HG02884 (cell line): ENCODE data around the gene RARRES1.

ENCODE experiments used
- ATAC-seq: cut with Tn5 transposase; IDR thresholded peaks from one replicate; pipeline ENCODE4 v1.9.1; 2021; ENCODE audit warnings: mild to moderate bottlenecking, moderate library complexity; ENCODE audit not compliant: unreplicated experiment

The RARRES1 gene

DNA sequence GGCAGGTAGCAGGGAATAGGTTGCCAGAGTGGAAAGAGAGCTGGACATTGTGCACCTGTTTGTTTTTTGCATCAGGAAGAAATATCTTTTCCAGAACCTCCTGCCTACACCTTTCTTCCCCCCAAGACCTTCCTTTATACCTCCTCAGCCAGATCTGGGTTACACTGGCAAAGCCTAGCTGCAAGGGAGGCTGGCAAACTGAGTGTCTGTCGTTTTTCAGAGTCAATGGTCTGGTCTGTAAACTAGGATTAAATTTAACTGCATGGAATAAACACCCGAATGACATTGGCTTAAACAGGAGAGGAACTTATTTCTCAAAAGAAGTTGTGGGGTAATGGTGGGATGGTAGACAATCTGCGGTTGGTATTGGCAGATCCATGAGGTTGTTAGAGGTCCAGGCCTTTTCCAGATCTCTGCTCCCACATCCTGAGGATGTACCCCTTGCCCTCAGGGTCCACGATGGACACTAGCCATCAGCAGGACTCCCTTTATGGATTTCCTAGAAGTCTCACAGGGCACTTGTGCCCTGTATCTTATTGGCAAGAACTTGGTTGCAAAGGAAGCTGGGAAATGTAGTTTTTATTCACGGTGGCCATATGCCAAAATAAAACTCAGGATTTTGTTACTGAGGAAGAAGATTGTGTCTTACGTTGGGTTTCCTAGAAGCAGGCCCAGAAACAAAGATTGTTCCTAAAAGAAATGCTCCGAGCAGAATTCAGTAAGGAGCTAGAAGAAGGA, 3.2 kb upstream of the RARRES1 start:
- ATAC-seq = no peak

DNA sequence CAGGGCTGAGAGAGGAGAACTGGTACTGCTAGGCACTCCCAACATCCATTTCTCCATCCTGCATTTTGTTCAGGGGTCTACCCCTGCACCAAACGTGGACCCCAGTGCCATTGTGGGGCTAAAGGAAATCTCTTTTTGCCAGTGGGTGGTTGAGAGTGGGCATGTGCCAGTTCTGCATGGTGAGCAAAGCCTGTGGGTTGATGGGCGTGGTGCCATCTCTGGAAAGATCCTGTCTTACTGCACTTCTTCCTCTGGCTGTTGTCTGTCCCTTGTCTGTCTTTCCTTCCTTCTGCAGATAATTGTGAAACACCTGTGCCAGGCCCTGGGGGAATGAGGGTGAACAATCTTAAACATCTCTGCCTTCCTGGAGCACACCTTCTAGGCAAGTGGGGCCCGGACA, 1.4 kb upstream of the RARRES1 start:
- ATAC-seq = no peak

DNA sequence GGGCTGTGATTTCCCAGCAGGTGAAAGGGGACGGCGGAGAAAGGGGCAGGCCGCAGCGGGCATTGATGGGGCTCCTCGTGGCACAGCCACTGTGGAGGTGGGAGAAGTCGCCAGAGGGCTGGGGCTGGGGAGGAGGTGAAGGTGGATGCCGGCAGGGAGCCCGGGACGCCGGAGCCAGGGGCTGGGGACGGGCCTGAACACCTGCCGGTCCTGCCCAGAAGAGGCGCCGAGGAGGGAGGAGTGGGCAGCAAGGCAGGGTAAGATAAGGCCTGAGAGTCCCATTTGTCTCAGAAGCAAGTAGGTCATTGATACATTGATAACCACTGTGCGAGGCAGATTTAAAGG, 571 bp upstream of the RARRES1 start:
- ATAC-seq = no peak

DNA sequence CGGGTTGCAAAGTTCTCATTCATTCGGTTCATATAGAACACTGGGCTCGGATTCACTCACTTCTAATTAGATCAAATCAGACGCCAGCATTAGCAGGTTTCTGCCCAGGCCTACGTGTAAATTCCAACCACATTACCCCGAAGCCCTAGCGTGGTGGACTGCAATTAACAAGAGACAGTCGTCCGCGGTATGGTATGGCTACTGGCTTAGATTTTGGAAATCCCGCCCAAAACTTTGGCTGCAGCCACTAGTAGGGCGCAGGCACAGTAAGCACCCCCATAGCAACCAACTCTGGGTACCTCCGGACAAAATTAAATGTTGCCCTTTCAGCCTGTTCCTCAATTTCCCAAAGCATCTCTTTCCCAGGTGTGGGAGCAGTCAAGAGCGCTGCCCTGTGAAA, 771 bp downstream of the RARRES1 start:
- ATAC-seq = no peak

DNA sequence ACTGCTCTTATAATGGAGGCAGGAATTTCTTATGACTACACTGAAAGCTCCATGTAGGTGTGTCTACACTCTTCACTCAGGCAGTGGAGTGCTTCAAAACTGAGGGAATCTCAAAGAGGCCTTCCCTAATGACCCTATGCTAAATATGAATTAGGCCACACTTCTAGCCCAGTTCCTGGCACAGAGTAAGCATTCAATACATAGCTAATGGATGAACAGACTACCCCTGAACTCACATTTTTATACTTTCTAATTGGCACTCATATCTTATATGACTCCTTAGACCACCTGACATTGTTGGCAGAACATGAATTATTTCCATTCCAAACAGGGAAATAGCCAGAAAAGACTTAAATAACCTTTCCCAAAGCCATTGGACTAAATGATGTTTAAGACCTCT, 3.4 kb downstream of the RARRES1 start:
- no peak for ATAC-seq

DNA sequence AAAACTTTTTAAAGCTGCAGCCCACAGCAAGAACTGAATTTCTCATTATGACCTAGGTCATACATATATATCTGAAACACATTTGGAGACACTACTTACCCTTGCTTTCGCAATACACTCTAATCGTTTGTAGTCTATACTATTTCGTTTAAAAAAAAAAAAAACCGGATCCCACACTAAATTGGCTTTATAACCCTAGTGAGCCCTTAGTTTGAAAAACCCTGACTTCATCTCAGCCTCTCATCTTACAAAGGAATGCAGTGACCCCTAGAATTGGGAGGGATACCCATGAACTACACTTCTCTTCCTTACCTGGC, 4.2 kb downstream of the RARRES1 start:
- no peak for ATAC-seq

DNA sequence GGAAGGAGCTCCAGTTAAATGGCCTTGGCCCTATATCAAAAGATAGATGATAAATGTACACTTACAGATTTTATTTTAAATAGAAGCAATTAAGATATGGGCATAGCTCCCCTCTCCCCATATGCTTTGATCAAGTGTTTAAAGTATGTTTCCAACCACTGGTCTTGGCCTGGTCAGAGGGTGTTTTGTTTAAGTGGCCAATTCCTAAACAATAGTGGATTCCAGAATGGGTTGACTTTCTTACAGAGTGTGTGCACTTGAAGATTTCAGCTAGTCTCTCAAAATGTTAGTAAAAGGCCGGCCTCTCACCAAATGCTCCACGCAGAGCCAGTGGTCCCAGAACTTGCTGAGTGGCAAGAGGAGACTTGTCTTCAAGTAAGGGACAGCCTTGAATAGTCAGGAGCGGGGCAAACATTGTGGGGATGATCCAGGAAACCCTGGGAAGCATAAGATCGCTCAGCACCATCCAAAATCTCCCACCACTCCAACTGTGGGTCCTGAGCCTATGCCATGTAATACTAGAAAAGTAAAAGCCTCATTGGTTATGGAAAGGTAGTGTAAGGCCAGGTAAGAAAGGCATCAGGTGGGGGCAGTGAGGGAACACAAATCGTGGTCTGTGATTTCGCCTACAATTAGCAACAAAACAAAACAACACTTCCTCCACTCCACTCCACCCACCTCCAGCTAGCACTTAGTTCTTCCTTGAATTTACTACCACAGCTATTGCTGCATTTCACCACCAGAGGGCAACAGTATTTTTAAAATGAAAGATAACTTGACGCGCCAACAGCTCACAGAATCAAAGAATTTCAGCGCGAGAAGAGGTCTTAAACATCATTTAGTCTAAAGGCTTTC, 4.8 kb downstream of the RARRES1 start:
- peak; percentile 48 for ATAC-seq

DNA sequence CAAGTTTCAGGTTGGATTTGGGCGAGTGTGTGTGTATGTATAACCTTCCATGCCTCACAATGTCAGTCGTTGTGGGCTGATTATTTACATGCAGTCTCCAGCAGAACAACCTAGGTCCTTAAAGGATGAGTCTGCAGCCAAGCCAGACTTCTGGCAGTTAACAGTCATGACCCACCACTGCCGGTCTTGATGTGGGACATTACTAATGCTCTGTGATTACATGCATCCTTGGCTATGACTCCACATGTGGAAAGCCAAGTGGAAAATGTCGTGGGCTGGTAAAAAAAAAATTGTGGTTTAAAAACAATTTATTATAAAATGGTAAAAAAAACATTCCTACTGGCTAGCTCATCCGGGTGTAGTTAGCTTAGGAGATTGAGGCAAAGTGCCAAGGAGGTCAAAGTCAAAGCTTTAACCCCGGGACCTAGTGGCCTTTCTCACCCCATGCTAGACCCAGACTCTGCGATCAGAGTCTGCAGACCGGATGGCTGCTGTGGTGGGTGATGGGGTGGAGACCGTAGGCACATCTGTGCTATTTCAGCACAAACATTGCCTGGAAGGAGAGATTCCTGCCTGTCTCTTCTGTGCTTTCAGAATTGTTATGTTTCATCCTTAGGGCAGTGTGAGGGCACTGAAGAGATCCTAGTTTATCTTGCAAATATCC, 6.8 kb downstream of the RARRES1 start:
- no peak for ATAC-seq

DNA sequence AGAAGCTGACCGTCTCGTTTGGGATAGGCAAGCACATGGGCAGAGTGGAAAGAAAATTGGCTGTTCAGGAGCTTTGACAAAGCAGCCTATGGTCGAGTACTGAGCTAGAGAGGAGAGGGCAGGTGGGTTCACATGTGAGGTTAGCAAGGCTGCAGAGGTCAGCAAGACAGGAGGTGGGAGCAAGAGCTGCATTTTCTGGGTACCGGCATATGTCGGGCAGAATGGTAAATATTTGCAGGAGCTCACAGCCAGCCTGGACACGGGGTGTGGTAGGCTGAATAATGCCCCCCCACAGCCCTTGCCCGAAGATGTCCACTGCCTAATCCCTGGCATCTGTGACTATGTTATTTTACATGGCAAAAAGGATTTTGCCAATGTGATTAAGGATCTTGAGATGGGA, 8.3 kb downstream of the RARRES1 start:
- no peak for ATAC-seq

DNA sequence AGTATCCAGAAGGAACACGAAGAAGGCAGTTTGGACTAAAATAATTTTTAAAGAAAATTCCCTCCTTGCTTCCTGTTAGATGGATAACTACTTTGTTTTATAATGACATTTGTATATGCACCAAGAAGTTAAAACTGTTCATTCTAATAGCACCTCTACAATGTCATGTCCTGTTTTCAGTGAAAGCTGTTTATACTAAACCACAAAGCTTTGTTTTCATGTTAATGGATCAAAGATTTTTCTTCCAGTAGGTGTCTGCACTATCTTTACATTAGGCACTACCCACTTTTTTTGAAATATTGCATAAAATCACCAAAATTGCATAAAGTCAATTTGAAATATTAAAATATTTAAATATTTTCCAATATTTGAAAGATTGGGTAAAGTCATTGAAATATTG, 10.1 kb downstream of the RARRES1 start:
- ATAC-seq = no peak

DNA sequence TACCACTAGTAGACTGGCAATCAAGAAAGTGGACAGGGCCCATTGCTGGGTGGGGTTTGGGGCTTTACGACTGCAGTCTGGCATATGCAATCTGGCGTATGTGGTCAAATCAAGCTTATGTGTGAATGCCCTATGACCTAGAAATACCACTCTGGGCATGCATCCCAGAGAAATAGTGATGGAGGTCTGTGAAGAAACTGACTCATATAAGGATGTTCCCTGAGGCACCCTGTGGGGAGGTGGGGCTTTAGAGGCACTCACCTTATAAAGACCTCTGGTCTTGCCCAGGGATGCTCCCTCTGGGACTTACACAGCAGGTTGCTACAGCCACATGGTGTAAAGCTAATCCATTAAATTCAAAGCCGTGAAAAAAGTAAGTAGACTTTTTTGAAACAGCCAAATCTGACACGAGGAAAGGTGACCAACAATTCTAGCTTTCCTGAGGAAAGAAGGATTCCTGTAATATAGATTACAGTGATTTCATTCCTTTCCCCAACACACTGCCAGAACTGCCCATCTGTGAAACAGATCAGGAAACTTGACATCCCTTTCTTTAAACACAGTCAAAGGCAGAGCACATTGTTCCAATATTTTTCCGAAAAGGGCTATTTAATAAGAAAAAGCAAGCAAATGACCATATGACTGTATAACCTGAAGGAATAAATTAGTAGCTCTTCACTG, 13.6 kb downstream of the RARRES1 start:
- no peak for ATAC-seq

DNA sequence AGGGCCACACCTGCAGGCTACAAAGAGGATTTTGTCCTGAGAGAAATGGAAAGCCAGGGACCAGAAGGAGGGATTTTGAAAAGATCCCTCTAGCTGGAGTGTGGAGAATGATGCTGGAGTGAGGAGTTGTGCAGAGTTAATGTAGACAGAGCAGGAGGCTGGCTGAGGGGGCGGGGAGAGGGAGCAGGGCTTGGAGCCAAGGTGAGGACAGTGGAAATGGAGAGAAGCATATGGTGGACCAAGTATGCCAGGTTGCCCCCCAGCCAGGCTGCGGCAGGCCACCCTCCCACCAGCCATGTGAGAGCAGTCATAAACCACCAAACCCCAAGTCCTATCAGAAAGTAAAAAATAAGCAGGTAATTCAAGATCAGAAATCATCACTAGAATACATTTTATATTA, 14.7 kb downstream of the RARRES1 start:
- ATAC-seq = no peak

DNA sequence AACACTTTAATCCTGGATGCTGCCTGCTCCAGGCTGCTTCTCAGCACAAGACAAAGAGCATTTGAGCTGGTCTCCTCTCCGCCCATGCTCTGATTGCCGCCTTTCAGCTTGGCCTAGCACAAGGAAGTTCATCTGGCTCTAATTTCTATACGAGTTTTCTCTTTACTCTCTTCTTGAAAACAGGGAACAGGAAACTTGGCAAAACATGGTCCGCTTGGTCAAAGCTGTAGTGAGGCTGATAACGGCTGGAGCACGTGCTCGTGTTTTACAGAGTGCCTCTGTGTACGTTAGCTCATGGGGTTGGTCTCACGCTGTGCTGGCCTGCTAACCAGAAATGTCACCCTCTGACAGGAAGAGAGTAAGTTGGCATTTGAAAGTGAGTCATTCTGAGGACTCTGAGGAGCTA, 19.2 kb downstream of the RARRES1 start:
- ATAC-seq = no peak

DNA sequence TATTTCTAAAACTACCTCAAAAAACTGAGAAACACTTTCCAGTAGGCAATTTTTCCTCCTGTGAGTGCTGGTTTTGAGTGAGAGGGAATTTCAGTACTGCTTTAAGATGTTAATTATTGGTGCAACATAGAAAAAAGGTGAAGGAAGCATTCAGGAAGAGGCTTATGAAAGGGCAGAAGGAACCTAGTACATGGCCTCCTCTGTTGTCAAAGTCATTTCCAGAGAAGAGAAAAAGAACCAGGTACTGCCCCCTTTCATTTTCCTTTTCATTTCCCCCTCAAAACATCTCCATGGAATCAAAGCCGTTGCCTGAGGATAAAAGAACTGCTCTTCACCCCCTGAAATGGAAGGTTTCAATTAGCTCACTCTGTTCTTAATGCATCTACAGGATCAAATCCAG, 19.8 kb downstream of the RARRES1 start:
- ATAC-seq = peak; percentile 68

DNA sequence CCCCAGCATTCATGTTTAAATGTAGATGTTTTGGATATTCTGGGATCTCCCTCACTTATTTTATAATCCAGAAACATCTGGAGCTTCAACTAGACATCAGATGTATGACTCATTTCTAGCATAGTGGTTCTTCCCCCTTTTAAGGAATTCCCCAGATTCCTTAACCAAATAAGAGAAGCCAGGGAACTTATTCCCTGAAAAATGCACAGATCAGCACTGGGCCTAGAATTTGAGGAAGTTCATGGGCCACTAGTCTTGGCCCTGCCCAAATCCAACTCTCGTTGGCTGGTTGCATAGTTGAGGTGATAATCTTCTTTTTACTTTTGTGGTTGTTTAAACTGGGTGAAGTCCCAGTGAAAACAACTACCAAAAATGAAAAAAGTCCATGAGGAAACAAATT, 20.4 kb downstream of the RARRES1 start:
- no peak for ATAC-seq

DNA sequence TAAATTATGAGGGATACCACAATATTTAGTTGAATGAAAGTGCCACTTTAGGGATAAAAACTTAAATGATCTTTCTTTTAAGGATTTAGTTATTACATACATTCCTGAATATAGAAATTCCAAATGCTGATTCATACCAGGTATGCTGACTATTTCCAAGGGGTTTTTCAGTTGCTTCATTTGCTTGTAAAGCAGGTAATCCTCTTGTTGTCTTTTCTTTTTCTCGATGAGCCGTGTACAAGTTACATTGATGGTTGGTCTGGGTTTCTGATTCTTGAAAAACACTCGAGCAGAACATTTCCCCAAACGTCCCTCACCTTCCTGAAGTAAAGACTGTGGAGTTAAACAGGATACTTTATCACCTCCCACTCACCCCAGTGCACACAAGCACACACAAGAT, 21.7 kb downstream of the RARRES1 start:
- no peak for ATAC-seq

DNA sequence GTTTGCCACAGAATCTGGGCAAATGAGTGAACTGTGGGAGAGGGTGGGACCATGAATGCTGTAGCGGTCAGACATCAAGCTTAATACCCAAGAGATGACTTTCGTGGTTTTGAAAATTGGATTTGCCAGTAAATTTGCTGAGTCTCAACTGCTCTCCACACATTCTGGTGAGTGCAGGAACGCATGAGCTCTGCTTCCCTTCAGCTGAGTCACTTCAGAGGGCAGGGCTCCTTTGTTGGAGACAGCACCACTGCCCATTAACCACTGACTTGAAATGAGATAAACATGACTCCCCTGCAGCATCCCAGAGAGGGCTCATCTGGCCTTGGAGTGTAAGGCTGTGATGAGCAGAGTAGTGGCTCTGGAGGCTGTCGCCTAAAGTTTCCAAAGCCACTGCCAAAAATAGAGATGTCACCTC, 22.6 kb downstream of the RARRES1 start:
- ATAC-seq = no peak

DNA sequence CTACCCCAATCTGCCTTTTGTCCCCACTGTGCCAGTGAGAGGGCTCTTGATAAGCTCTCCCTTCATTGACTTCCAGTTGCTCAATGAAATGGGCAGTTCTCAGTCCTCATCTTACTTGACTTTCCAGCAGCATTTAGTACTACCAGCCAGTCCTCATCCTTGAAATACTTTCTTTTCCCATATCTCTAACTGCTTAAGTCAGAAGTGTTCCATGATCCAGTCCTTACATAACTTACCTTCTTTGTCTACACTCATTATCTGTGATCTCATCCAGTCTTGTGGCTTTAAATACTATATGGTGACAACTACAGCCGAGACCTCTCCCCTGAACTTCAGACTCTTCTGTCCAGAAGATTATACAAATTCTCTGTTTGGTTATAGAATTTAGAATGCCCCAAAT, 28.7 kb downstream of the RARRES1 start:
- no peak for ATAC-seq

DNA sequence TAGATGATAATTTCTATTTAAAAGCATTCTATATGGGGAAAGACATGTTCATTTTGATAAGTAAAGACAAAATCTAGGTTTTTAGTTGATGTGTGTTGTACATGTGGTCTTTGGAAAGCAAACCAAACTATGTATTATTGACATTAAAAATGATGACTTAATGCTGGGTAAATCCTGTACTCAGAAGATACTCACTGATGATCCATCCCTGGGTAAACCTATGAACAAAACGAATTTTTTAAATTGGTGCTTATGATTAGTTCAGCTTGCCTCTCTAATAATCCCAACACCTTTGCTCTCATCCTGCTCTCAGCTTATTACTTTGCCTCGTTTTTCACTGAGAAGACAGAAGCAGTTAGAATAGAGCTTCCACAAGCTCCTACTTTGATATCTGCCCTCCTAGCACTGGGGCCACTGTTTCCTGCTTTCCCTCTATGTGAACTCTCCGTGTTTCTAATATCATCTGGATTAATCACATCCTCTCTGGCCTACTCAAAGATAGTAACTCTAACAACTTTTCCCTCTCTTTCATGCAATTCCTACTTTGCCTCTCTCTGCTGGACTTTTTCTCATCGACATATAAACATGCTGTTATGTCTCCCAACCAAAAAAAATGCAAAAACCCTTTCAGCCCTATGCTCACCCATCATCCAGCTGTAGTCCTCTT, 29.3 kb downstream of the RARRES1 start:
- no peak for ATAC-seq

DNA sequence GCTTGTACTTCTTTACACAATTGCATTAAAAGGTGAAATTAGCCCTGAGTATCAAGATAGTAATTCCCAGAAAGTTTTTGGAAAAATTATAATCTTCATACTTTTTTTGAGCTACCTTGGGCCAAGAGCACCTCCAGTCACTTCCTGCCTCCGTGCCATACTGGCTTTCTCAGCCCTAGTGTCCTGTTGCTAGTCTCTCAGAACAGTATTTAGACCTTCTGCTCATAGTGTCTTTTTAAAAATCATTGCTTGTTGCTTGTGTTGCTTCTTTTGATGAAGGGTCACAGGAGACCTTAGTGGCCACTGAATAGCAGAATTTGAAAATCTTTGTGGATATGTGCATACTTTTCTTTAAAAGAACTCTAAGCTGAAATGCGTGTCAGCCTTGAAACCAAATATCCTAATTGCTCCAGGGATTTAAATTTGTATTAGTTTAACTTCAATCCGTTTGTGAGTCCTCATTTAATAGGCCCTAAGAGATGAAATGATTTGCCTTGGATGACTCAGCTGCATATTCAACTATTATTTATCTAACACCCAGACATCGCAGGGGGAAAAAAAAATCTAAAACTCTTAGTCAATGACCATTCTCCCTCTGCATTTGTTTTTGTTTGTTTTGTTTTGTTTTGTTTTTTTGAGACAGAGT, 30.7 kb downstream of the RARRES1 start:
- ATAC-seq = no peak

DNA sequence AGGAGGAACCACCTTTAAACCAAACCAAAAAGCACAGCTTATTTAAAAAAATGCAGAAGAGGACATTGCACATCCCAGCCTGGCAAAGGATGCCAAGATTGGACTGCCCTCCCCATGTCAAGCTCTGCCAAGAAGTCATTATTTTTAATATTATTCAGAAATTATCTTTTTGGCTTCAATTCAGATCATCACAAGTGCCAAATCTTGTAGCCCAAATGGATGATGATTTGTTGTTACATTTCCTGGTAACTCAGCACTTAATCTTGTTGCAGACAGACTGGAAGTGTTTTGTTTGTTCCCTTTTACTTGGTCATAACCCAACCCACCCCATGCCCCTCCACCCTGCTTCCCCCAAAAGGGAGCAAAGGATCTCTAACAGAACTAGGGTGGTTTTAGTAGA, 31.7 kb downstream of the RARRES1 start:
- ATAC-seq = no peak
